Smooth muscle cell (in vitro differentiated cells): ENCODE data around the gene TRPM1. TPM values are rescaled to one million over a fixed set of nuclear protein-coding genes. Genes with fewer than 3 reads are reported as not detected.

ENCODE experiments used
- DNase-seq: peaks from one replicate; lab custom pipeline; 2025; ENCODE audit not compliant: unreplicated experiment; lab: John Stamatoyannopoulos, UW
- H2AFZ ChIP-seq: fragments of 200-600 bp; sonication (generic); 2 replicates; pipeline ENCODE4 v1.6.0; 2016; ENCODE audit warnings: antibody characterized with exemption, low read depth, mild to moderate bottlenecking
- H3F3A ChIP-seq: fragments of 200-600 bp; sonication (generic); 2 replicates; pipeline ENCODE4 v1.6.0; 2017; ENCODE audit warnings: antibody characterized with exemption, low read depth
- H3K27ac ChIP-seq: fragments of 200-600 bp; sonication (generic); 2 replicates; pipeline ENCODE4 v1.5.1; 2016; ENCODE audit warnings: low read depth, mild to moderate bottlenecking
- H3K27me3 ChIP-seq: fragments of 200-600 bp; sonication (generic); 2 replicates; pipeline ENCODE4 v1.6.1; 2016; ENCODE audit warnings: low read depth, mild to moderate bottlenecking
- H3K36me3 ChIP-seq: fragments of 200-600 bp; sonication (generic); 2 replicates; pipeline ENCODE4 v1.5.1; 2016; ENCODE audit warnings: low read depth
- H3K4me1 ChIP-seq: fragments of 200-600 bp; sonication (generic); 2 replicates; pipeline ENCODE4 v1.5.1; 2016; ENCODE audit warnings: low read depth
- H3K4me2 ChIP-seq: fragments of 200-600 bp; sonication (generic); 2 replicates; pipeline ENCODE4 v1.6.0; 2016; ENCODE audit warnings: mild to moderate bottlenecking
- H3K4me3 ChIP-seq: fragments of 200-600 bp; sonication (generic); 2 replicates; pipeline ENCODE4 v1.5.1; 2016; ENCODE audit warnings: mild to moderate bottlenecking
- H3K79me2 ChIP-seq: fragments of 200-600 bp; sonication (generic); 2 replicates; pipeline ENCODE4 v1.6.0; 2016; ENCODE audit warnings: low read depth, mild to moderate bottlenecking
- H3K9ac ChIP-seq: fragments of 200-600 bp; sonication (generic); 2 replicates; pipeline ENCODE4 v1.6.0; 2016; ENCODE audit warnings: low read depth
- H3K9me3 ChIP-seq: fragments of 200-600 bp; sonication (generic); replicated peaks from 2 replicates; pipeline ENCODE4 v1.5.1; 2016; ENCODE audit warnings: low read depth
- H4K20me1 ChIP-seq: fragments of 200-600 bp; sonication (generic); 2 replicates; pipeline ENCODE4 v1.6.0; 2016; ENCODE audit warnings: low read depth
- WGBS: methylation state at CpG from one replicate; pipeline ENCODE4 v1.1.7; 2016; ENCODE audit warnings: low lambda C conversion rate; 5-methylcytosine and 5-hydroxymethylcytosine counted together
- polyA plus RNA-seq: library from polyadenylated mRNA; unstranded; fragments of >200 nt; fragmentation: Nextera tagmentation; extraction: Ambion mirVana; gene quantifications from 2 replicates; pipeline ENCODE4 v1.2.1, GENCODE V29; 2016
- total RNA-seq: library from RNA; depleted of rRNA; stranded (reverse); fragments of >200 nt; gene quantifications from 2 replicates; pipeline ENCODE4 v1.2.3, GENCODE V29; 2014
- TF ChIP-seq, protein P1 (sequence below): fragments of 200-600 bp; sonication (generic); IDR thresholded peaks from 2 replicates; pipeline ENCODE4 v1.5.1; 2017; ENCODE audit warnings: borderline replicate concordance, mild to moderate bottlenecking, antibody characterized with exemption; ENCODE audit not compliant: insufficient read depth, poor library complexity, severe bottlenecking

The TRPM1 gene
- total and polyA plus RNA-seq, 2 experiments from 2014 or later, result not detected

- no peak overlapping the region for H3K4me3 ChIP-seq
- 9% methylated on average over 5 of the region's 5 CpGs for WGBS
- H3K4me1 ChIP-seq, result peaks cover 15% of the 10 kb centered on the region
- no peaks in the 10 kb centered on the region for H3K79me2 ChIP-seq
- DNase-seq, result no peak
- H3K9me3 ChIP-seq, result no peaks in the 10 kb centered on the region
- peak overlapping the region; percentile 72 for H3K4me2 ChIP-seq
- TF ChIP-seq, protein P1, sequence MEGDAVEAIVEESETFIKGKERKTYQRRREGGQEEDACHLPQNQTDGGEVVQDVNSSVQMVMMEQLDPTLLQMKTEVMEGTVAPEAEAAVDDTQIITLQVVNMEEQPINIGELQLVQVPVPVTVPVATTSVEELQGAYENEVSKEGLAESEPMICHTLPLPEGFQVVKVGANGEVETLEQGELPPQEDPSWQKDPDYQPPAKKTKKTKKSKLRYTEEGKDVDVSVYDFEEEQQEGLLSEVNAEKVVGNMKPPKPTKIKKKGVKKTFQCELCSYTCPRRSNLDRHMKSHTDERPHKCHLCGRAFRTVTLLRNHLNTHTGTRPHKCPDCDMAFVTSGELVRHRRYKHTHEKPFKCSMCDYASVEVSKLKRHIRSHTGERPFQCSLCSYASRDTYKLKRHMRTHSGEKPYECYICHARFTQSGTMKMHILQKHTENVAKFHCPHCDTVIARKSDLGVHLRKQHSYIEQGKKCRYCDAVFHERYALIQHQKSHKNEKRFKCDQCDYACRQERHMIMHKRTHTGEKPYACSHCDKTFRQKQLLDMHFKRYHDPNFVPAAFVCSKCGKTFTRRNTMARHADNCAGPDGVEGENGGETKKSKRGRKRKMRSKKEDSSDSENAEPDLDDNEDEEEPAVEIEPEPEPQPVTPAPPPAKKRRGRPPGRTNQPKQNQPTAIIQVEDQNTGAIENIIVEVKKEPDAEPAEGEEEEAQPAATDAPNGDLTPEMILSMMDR, result no peak
- no peaks in the 10 kb centered on the region for H3K36me3 ChIP-seq
- H3K9ac ChIP-seq, result no peak overlapping the region
- peak overlapping the region; percentile 13 for H2AFZ ChIP-seq
- peak overlapping the region; percentile 47 for H3K27ac ChIP-seq
- H3K27me3 ChIP-seq, result no peaks in the 10 kb centered on the region
- no peaks in the 10 kb centered on the region for H4K20me1 ChIP-seq
- no peaks in the 10 kb centered on the region for H3F3A ChIP-seq
Observed at GRCh38 chr15:31024330-31024729, 77.2 kb downstream of the TRPM1 start.

DNA sequence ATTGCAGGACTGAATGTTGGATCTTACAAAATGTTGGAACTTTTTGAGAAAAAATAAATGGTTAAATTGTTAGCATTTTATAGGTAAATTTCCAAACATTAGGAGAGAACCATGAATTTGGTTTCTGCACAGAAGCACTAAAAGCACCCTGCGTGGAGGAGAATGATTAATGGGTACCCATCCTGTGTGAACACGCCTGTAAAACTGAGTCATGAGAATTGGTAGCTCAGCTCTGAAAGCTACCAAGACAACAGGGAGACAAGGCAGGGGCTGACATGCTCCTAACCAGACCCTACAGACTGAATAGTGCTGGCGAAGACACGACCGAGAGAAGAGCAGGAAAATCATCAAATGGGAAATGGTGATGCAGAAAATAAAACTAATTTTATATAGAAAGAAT, 77.7 kb downstream of the TRPM1 start:
- no peak overlapping the region for H3K4me3 ChIP-seq
- H3K4me1 ChIP-seq, result peaks cover 15% of the 10 kb centered on the region
- no peaks in the 10 kb centered on the region for H3K9me3 ChIP-seq
- WGBS, result 61% methylated on average over 5 of the region's 5 CpGs
- no peaks in the 10 kb centered on the region for H4K20me1 ChIP-seq
- H3K36me3 ChIP-seq, result no peaks in the 10 kb centered on the region
- no peak overlapping the region for H3K9ac ChIP-seq
- H2AFZ ChIP-seq, result no peak overlapping the region
- peak overlapping the region; percentile 47 for H3K27ac ChIP-seq
- H3K4me2 ChIP-seq, result peak overlapping the region; percentile 72
- no peaks in the 10 kb centered on the region for H3K79me2 ChIP-seq
- TF ChIP-seq, protein P1, result no peak
- H3K27me3 ChIP-seq, result no peaks in the 10 kb centered on the region
- no peaks in the 10 kb centered on the region for H3F3A ChIP-seq
- no peak for DNase-seq

GRCh38 chr15:31021067-31021665, 80.4 kb downstream of the TRPM1 start:
- no peak overlapping the region for H3K27ac ChIP-seq
- no peak overlapping the region for H2AFZ ChIP-seq
- 100% methylated on average over 5 of the region's 5 CpGs for WGBS
- H3K27me3 ChIP-seq, result no peaks in the 10 kb centered on the region
- H3K36me3 ChIP-seq, result no peaks in the 10 kb centered on the region
- H4K20me1 ChIP-seq, result no peaks in the 10 kb centered on the region
- TF ChIP-seq, protein P1, result no peak
- H3K9ac ChIP-seq, result no peak overlapping the region
- no peak overlapping the region for H3K4me3 ChIP-seq
- no peak overlapping the region for H3K4me2 ChIP-seq
- H3K4me1 ChIP-seq, result peaks cover 15% of the 10 kb centered on the region
- H3K9me3 ChIP-seq, result no peaks in the 10 kb centered on the region
- no peak for DNase-seq
- no peaks in the 10 kb centered on the region for H3F3A ChIP-seq
- no peaks in the 10 kb centered on the region for H3K79me2 ChIP-seq

GRCh38 chr15:31020542-31020941, 81.0 kb downstream of the TRPM1 start:
- no peak overlapping the region for H3K4me2 ChIP-seq
- H3K36me3 ChIP-seq, result no peaks in the 10 kb centered on the region
- H3K9ac ChIP-seq, result no peak overlapping the region
- DNase-seq, result no peak
- H2AFZ ChIP-seq, result no peak overlapping the region
- no peaks in the 10 kb centered on the region for H3F3A ChIP-seq
- H4K20me1 ChIP-seq, result no peaks in the 10 kb centered on the region
- H3K79me2 ChIP-seq, result no peaks in the 10 kb centered on the region
- WGBS, result 91% methylated on average over 5 of the region's 5 CpGs
- peaks cover 15% of the 10 kb centered on the region for H3K4me1 ChIP-seq
- H3K9me3 ChIP-seq, result no peaks in the 10 kb centered on the region
- no peaks in the 10 kb centered on the region for H3K27me3 ChIP-seq
- no peak overlapping the region for H3K27ac ChIP-seq
- no peak overlapping the region for H3K4me3 ChIP-seq
- TF ChIP-seq, protein P1, result no peak
